ENCODE data around the gene SUN5. TPM values are rescaled to one million over a fixed set of nuclear protein-coding genes. Genes with fewer than 3 reads are reported as not detected.
"Not testable (repeated sequence)": the region's sequence is repeated elsewhere in the genome, so short reads cannot be mapped to it uniquely, and the experiment has no call there.

Gene SUN5
- polyA plus RNA-seq, 1 donor: not detected

DNA sequence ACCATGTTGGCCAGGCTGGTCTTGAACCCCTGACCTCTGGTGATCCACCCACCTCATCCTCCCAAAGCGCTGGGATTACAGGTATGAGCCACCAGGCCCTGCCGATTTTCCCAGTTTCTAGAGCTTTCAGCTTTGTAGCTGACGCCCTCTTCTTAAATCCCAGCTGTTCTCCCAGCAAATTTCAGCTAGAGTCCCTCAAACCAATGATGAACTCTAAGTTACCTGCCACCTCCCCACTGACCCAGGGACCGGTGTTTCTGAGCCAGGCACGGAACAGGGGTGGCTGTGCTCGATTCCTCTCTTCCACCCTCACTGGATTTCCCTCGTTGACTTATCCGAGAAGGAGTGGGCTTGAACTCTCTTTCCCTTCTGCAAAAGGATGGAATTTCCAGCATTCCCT lies 39.1 kb downstream of the SUN5 start:
- DNase-seq: no peak

DNA sequence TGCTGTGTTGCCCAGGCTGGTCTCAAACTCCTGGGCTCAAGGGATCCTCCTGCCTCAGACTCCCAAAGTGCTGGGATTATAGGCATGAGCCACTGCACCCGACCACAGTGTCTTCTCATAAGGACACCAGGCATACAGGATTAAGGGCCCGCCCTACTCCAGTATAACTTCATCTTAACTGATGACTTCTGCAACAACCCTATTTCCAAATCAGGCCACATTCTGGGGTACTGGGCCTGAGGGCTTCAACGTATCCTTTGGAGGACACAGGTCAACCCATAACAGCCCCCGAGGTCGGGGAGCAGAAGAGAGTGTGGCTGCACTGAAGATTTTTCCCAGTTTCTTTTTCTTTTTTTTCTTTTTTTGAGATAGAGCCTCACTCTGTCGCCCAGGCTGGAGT lies 39.7 kb downstream of the SUN5 start:
- DNase-seq: no peak

DNA sequence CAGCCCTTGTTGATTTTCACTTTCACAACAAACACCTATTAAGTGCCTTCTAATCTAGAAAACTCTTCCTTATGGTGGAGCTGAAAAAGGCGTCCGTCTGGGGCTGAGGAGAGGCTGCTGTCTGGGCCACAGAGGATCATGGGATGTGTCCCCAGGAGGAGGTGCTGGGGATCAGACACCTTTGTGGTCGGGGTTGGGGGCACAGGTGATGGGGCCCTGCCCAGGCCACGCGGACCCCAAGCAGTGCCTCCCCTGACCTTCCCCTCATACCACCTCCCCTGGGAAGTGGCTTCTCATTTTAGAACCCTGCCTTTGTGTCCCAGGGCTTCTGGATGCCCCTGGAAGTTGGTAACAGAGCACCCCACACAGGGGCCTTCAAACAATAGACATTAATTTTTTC lies 41.1 kb downstream of the SUN5 start:
- no peak for DNase-seq

DNA sequence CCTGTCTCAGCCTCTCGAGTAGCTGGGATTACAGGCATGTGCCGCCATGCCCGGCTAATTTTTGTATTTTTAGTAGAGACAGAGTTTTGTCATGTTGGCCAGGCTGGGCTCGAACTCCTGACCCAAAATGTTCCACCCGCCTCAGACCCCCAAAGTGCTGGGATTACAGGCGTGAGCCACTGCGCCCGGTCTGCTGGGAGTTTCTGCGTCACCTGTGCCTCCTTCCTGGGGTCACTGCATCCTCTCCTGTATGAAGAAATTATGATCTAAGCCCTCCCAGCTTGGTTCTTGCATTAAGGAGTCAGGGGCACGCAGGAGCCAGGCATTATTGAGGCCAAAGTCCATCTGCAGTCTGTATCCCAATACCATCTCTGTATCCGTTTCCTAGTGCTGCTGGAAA lies 41.6 kb downstream of the SUN5 start:
- not testable (repeated sequence) for DNase-seq

DNA sequence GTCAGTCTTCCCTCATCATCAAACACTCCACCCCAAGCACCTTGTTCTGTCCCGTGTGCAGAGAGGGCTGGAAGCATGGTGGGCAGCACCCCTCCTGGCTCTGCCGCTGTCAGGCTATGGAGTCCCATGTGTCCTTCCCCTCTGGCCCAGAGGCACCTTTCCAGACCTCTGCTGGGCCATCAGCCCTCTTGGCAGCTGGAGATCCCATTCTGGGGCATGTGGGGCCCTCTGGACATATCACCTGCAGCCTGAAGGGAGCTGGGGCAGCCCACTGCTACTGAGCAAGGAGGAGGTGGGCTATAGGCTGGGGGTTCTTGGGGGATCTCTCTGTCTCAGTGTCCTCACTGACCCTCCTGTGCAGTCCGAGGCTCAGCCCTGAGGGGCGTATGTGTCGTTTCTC lies 42.2 kb downstream of the SUN5 start:
- DNase-seq: no peak

DNA sequence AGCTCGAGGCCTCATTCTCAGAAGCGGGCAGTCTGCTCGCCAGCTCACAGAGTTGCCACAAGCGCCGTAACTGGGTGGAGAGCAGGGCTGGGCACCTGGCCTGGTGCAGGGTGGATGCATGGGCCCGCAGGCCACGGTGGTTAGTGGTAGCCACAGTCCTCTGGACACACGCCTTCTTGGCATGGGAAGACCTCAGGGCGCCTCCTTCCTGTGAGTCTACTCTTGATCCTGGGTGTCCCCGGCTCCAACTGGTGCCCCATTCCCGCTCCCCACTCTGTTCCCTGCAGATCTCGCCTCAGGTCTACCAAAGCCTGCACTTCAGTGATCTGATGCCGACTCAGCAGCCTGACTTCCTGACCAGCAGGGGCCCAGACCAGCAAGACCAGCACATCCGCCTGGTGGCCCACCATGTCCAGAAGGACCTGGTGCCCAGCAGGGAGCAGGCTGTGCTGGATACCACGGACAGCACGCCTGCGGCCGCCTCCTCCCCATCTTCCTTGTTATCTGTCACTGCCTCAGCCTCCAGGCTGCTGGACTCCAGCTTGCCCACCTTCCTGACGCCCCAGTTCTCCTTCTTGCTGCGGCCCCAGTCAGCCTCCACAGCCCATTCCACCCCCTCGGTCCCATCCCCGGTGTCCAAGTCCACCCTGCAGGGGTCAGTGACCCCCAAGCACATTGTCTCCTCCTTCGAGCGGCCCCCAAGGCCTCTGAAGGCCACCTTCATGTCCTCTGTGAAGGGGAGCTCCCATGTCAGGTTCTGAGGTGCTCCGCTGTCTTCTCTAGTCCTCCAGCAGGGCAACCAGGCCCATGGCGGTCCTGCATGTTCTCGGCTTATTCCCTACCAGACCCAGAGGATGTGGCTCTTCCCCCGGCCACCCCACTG lies 43.1 kb downstream of the SUN5 start:
- no peak for DNase-seq

DNA sequence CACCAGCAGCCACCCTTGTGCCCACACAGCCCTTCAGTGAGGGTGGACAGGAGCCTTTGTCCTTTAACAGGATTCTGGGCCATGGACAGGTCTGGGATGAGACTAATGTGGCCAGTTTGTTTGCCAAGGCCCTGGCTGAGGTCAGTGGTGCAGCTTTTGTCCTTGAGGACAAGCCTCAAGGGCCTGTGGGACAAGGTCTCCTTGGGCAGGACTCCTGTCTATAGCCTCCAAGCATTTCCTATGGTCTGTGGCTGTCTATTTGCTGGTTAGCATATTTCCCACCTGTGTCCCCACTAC lies 44.1 kb downstream of the SUN5 start:
- no peak for DNase-seq

DNA sequence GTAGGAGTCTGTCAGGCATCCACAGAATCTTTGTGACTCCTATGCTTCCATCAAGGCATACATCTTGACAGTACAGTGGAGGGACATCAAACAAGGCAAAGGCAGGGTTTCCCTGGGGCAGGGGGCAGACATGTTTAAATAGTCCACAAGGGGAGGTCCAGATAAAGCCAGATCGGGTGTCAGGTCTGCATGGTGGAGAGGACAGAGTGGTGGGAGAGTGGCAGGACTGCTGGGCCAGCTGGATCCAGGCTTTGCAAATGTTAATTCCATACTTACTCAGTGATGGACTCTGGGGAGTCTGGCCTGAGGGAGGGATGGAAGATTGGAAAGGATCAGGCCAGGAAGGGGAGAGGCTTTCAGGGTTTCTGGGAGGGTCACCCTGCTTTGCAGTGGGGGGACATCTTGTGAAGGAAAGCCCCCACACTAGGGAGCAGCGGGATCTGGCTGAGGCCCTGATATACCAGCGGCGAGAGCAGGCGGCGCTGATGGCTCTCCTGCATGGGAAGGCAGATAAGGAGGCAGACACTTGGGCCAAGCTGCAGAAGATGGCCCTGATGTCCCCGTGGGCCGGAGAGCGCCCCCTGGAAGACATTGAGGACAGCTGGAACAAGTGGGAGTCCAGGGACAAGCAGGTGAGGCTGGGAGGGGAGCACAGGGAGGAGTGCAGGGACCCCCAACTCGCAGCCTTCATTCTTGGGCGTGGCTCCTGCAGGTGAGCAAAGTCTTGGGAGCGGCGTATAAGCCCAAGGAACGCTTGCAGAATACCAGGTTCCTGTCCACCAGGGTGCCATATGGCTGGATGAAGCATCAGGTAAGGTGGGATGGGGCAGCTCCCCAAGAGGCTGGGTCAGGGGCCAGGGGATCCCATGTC lies 44.6 kb downstream of the SUN5 start:
- DNase-seq: no peak

DNA sequence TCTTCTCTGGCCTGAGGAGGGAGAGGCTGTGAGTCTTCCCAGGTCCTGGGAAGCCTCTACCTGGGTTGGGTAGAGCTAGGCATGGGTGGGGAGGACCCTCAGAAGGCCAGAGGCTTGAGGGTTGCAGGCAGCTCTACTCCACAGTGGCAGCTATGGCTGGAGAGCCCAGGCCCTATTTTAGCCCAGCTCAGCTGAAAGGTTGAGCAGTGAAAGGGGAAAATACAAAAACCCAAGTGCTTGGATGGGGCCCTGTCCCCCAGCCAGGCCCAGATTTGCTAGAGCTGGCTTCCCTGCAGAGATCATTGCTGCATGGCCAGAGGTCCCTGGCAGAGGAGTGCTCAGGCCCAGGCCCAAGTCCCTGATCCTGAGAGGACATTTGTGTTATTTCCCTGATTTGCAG lies 45.7 kb downstream of the SUN5 start:
- DNase-seq: no peak

DNA sequence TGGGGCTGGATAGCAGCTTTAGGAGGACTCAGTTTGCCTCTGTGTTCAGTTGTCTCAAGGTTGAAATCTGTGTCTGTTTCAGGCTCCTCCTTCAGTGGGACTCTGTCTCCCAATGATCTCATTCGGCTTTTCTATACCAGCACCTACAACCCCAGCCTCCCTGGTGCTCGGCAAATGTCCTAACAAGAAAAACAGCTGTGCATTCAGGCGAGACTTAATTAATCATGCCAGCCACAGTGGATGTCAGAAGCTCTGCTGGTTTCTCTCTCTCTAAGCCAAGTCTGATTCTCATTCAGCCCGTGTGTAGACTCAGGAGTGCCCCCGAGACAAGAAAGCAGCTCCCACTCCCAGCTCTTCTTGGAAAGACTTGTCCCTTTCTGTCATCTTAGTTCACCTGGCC lies 46.8 kb downstream of the SUN5 start:
- no peak for DNase-seq

DNA sequence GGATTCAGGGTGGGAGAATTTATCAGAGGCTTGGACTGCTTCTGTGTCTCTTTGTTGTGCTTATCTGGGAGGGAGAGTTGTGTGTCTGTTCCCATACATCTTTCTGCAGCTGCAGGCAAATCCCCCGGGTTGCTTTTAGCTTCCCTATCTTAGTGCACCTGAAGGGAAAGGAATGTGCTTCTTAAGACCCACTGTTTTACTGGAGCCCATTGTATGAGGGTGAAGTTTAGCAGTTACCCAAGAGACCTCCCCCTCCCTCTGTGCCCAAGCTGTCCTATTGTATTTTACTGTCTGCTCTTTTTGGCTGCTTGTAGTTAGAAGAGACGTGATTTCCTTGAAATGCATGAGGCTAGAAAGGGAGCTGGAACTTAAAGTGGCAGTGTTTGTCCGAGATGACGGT lies 53.7 kb downstream of the SUN5 start:
- DNase-seq: not testable (repeated sequence)

DNA sequence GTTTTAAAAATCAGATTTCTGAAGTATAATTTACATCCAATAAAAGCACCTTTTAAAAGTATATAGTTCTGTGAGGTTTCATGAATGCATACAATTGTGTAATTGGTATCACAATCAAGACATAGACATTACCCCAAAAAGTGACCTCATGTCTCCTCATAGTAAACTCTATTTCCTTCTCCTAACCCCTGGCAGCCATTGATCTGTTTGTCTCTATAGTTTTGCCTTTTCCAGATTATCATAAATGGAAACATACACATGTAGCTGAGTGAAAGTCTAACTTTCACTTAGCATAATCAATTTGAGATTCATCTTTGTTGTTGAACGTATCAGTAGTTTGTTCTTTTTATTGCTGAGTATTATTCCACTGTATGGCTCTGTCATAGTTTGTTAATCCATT lies 57.6 kb downstream of the SUN5 start:
- DNase-seq: no peak

DNA sequence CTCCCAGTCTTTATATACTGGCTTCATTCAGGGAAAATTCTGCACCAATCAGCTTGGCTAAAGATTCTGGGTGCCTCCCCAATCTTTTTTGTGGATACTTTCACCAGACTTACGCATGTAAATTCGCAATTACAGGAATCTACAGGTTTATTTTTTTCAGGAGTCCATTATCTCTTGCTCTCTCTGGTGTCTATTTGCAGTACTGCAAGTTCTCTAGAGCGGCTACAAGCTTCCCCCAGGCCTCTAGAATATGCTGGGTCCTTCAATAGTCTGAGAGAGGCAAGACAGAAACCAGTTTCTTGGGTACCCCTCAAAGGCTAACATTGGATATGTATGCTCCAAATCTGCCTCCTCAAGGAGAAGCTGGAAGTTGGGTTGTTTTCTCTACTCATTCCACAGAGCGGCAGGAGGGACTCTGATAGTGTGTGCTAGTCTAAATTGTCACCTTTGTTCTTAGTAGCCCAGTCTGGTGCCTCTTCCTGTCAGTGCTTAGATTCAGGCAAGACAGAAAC lies 58.5 kb downstream of the SUN5 start:
- DNase-seq: no peak

DNA sequence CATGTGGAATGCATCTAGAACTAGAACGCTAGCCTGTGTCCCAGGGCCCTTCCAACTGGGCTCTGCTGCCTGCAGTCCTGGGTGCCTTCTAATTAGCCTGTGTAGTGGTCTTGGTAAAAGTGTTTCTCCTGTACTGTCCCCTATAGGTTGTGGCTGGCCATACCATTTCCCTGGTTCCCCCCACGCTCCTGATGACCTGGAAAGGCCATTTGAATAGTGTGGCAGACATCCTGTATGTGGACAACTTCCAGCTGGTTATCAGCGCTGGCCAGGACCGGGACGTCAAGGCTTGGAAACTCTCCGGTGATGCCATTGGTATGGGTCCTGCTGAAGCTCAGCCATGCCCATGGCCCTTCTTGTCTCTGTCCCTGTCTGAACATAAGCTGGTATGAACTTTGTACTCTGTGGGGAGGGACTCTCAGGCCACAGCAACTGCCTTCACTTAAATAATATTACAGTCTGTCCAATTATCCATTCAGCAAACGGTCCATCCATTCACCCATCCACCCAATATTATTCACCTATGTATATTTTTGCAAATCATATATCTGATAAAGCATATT lies 60.7 kb downstream of the SUN5 start:
- no peak for DNase-seq

DNA sequence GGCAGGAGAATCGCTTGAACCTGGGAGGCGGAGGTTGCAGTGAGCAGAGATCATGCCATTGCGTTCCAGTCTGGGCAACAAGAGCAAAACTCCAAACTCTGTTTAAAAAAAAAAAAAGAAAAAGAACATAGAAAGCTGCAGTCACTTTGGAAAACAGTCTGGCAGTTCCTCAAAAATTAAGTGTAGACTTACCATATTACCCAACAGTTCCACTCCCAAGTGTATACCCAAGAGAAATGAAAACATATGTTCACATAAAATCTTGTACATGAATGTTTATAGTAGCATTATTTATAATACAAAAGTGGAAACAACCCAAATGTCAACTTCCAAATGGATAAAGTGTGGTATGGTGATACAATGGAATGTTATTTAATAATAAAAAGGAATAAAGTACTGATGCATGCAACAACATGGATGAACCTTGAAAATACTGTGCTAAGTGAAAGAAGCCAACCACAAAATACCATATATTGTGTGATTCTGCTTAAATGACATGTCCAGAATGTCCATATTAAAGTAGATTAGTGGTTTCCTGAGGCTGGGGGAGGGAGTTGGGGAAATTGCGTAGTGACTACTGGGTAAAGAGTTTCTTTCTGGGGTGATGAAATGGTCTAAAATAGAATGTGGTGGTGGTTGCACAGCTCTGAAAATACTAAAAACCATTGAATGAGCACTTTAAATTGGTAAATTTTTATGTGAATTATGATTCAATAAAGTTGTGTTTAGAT lies 62.9 kb downstream of the SUN5 start:
- no peak for DNase-seq

DNA sequence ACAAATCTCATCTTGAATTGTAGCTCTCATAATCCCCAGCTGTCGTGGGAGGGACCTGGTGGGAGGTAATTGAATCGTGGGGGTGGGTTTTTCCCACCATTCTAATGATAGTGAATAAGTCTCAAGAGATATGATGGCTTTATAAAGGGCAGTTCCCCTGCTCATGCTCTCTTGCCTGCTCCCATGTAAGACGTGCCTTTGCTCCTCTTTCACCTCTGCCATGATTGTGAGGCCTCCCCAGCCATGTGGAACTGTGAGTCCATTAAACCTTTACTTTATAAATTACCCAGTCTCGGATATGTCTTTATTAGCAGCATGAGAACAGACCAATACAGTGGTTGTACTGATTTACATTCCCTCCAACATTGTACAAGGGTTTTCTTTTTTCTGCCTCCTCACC lies 69.7 kb downstream of the SUN5 start:
- no peak for DNase-seq

Other genes starting within 250 kb of the SUN5 start
- gene DNMT3B, start 242.0 kb downstream of the SUN5 start, polyA plus RNA-seq (ENCODE audit: insufficient read length): 10.1 TPM
- gene MAPRE1, start 184.5 kb downstream of the SUN5 start, polyA plus RNA-seq (ENCODE audit: insufficient read length): 119 TPM
- gene EFCAB8, start 145.5 kb downstream of the SUN5 start, polyA plus RNA-seq (ENCODE audit: insufficient read length): 0.55 TPM
- gene BPIFB2, start 3.3 kb upstream of the SUN5 start, polyA plus RNA-seq (ENCODE audit: insufficient read length): not detected
- not detected for gene BPIFB6, start 27.2 kb upstream of the SUN5 start, polyA plus RNA-seq (ENCODE audit: insufficient read length)
- gene BPIFB3, start 49.5 kb upstream of the SUN5 start, polyA plus RNA-seq (ENCODE audit: insufficient read length): not detected
- not detected for gene BPIFB4, start 75.2 kb upstream of the SUN5 start, polyA plus RNA-seq (ENCODE audit: insufficient read length)
- not detected for gene BPIFA2, start 163.7 kb upstream of the SUN5 start, polyA plus RNA-seq (ENCODE audit: insufficient read length)
- not detected for gene BPIFA3, start 212.9 kb upstream of the SUN5 start, polyA plus RNA-seq (ENCODE audit: insufficient read length)
- not detected for gene BPIFA1, start 231.6 kb upstream of the SUN5 start, polyA plus RNA-seq (ENCODE audit: insufficient read length)